Measurements from ENCODE around the gene NUBP1.

DNA sequence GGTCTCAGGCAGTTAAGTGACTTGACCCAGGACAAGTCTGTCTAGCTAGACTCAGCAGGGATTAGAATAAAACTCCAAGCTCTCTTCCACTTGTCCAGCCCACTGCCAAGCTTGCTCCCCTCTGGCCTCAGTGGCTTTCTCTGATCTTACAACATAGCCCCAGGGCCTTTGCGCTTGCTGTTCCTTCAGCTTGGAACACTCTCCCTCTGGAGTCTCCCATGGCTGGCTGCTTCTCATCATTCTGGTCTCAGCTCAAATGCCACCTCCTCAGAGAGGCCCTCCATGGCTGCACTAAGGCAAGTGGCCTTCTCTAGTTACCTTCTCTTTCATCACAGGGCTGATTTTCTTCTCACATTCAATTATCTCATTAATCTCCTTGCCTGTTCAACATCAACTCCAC lies 73.9 kb downstream of the NUBP1 start:
- TF ChIP-seq, protein P1, sequence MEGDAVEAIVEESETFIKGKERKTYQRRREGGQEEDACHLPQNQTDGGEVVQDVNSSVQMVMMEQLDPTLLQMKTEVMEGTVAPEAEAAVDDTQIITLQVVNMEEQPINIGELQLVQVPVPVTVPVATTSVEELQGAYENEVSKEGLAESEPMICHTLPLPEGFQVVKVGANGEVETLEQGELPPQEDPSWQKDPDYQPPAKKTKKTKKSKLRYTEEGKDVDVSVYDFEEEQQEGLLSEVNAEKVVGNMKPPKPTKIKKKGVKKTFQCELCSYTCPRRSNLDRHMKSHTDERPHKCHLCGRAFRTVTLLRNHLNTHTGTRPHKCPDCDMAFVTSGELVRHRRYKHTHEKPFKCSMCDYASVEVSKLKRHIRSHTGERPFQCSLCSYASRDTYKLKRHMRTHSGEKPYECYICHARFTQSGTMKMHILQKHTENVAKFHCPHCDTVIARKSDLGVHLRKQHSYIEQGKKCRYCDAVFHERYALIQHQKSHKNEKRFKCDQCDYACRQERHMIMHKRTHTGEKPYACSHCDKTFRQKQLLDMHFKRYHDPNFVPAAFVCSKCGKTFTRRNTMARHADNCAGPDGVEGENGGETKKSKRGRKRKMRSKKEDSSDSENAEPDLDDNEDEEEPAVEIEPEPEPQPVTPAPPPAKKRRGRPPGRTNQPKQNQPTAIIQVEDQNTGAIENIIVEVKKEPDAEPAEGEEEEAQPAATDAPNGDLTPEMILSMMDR (conservative IDR thresholded peaks at IDR 0.05): no peak
- TF ChIP-seq ZFX (IDR thresholded peaks at IDR 0.05): no peak
